Measurements from ENCODE around the gene SYNJ2.

DNA sequence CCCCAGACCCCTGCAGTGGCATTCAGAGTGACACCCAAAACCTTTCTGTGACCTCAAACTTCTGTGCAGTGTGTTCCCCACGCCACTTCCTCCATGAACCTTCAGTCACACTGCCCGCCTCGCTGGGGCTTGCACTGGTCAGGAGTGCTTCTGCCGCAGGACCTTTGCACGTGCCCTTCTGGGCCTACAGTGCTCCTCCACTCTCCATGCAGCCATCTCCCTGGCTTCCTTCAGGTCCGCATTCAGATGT, 27.1 kb downstream of the SYNJ2 start:
- TF ChIP-seq, protein P1, sequence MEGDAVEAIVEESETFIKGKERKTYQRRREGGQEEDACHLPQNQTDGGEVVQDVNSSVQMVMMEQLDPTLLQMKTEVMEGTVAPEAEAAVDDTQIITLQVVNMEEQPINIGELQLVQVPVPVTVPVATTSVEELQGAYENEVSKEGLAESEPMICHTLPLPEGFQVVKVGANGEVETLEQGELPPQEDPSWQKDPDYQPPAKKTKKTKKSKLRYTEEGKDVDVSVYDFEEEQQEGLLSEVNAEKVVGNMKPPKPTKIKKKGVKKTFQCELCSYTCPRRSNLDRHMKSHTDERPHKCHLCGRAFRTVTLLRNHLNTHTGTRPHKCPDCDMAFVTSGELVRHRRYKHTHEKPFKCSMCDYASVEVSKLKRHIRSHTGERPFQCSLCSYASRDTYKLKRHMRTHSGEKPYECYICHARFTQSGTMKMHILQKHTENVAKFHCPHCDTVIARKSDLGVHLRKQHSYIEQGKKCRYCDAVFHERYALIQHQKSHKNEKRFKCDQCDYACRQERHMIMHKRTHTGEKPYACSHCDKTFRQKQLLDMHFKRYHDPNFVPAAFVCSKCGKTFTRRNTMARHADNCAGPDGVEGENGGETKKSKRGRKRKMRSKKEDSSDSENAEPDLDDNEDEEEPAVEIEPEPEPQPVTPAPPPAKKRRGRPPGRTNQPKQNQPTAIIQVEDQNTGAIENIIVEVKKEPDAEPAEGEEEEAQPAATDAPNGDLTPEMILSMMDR (conservative IDR thresholded peaks at IDR 0.05; ENCODE audit: low read depth, low read length), result no peak
- TF ChIP-seq POLR2A (IDR thresholded peaks at IDR 0.05; ENCODE audit: low read depth, low read length) (no peak), SMC3 (IDR thresholded peaks at IDR 0.05; ENCODE audit: low read depth, low read length) (no peak), MAZ (IDR thresholded peaks at IDR 0.05; ENCODE audit: borderline replicate concordance, low read depth, low read length) (no peak), RAD21 (IDR thresholded peaks at IDR 0.05; ENCODE audit: low read length) (no peak), RFX5 (IDR thresholded peaks at IDR 0.05; ENCODE audit: low read depth, low read length) (no peak), CEBPB (IDR thresholded peaks at IDR 0.05; ENCODE audit: low read depth, low read length) (no peak), NFE2L2 (IDR thresholded peaks at IDR 0.05; ENCODE audit: low read depth, low read length) (no peak), MXI1 (IDR thresholded peaks at IDR 0.05; ENCODE audit: borderline replicate concordance, low read depth, low read length) (no peak), MAFK (IDR thresholded peaks at IDR 0.05; ENCODE audit: low read depth, low read length) (no peak), FOS (IDR thresholded peaks at IDR 0.05; ENCODE audit: low read depth, low read length) (no peak), CHD1 (IDR thresholded peaks at IDR 0.05; ENCODE audit: low read depth, low read length) (no peak), BHLHE40 (IDR thresholded peaks at IDR 0.05; ENCODE audit: low read depth, low read length) (no peak)
- TF ChIP-seq, protein P2, sequence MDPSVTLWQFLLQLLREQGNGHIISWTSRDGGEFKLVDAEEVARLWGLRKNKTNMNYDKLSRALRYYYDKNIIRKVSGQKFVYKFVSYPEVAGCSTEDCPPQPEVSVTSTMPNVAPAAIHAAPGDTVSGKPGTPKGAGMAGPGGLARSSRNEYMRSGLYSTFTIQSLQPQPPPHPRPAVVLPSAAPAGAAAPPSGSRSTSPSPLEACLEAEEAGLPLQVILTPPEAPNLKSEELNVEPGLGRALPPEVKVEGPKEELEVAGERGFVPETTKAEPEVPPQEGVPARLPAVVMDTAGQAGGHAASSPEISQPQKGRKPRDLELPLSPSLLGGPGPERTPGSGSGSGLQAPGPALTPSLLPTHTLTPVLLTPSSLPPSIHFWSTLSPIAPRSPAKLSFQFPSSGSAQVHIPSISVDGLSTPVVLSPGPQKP (IDR thresholded peaks at IDR 0.05; ENCODE audit: borderline replicate concordance, low read depth, low read length), result no peak
